HepG2 (cell line): ENCODE results near the gene RNGTT. TPM values are rescaled to one million over a fixed set of nuclear protein-coding genes. Genes with fewer than 3 reads are reported as not detected.

Experiments used
- CHD2 ChIP-seq: IDR thresholded peaks from 2 replicates; pipeline ENCODE4 v1.6.1; 2011; ENCODE audit warnings: low read depth, low read length, improper control_type of control experiment
- FOSL2 ChIP-seq: sonication (generic); formaldehyde crosslinking; IDR thresholded peaks from 2 replicates; pipeline ENCODE4 v1.4.0; 2020; ENCODE audit warnings: missing genetic modification reagents
- MTF2 ChIP-seq: sonication (generic); formaldehyde crosslinking; IDR thresholded peaks from 2 replicates; pipeline ENCODE4 v1.5.0; 2020; ENCODE audit warnings: missing genetic modification reagents, borderline replicate concordance
- PHF5A ChIP-seq: IDR thresholded peaks from one replicate; pipeline ENCODE4 v1.6.1; 2018; ENCODE audit warnings: low read depth, missing genetic modification reagents; ENCODE audit not compliant: unreplicated experiment
- SP1 ChIP-seq, 2 experiments: fragments of 450-650 bp in 1 of 2; sonication (generic) in 1 of 2; formaldehyde crosslinking in 1 of 2; IDR thresholded peaks; 2 replicates each; pipeline versions ENCODE4 v1.4.0 to v1.6.1; 2016 to 2020; ENCODE audit warnings: missing genetic modification reagents in 1 of 2
- ZNF564 ChIP-seq: sonication (generic); formaldehyde crosslinking; IDR thresholded peaks from 2 replicates; pipeline ENCODE4 v1.8.1; 2023; ENCODE audit warnings: mild to moderate bottlenecking, missing genetic modification reagents
- polyA plus RNA-seq, 8 experiments: library from polyadenylated mRNA; depleted of rRNA in 3 of 8; stranded (reverse) in 7 of 8; unstranded in 1 of 8; fragments of >200 nt; fragmentation: Illumina TruSeq in 4 of 8; extraction: Trizol in 4 of 8; gene quantifications; 2 replicates each; pipeline versions ENCODE4 v1.2.1 to v1.2.3, GENCODE V29; 2011 to 2016; ENCODE audit warnings: low read depth in 4 of 8, missing spikeins in 1 of 8, mixed read lengths in 1 of 8; ENCODE audit not compliant: insufficient read depth in 1 of 8
- total RNA-seq, 5 experiments: library from RNA; depleted of rRNA; stranded (reverse); fragments of >200 nt; fragmentation: Illumina TruSeq; extraction: Trizol; gene quantifications; 2 replicates each; pipeline ENCODE4 v1.2.3, GENCODE V29; 2016; ENCODE audit warnings: low read depth in 1 of 5
- TF ChIP-seq, protein P1 (sequence below): sonication (generic); formaldehyde crosslinking; IDR thresholded peaks from 2 replicates; pipeline ENCODE4 v1.4.0; 2020; ENCODE audit warnings: missing genetic modification reagents
- TF ChIP-seq, protein P2 (sequence below), 2 experiments: sonication (generic) in 1 of 2; formaldehyde crosslinking in 1 of 2; IDR thresholded peaks; 2 replicates each; pipeline versions ENCODE4 v1.5.1 to v1.6.1; 2011 to 2020; ENCODE audit warnings: borderline replicate concordance in 1 of 2, low read depth in 1 of 2, low read length in 1 of 2, mild to moderate bottlenecking in 1 of 2, missing genetic modification reagents in 1 of 2, moderate library complexity in 1 of 2

The RNGTT gene
- total and polyA plus RNA-seq, 2 of the 13 experiments (the other 11 are each of a cell fraction or from before 2014, with no cell fraction given) = 6.0 to 22.6 TPM

DNA sequence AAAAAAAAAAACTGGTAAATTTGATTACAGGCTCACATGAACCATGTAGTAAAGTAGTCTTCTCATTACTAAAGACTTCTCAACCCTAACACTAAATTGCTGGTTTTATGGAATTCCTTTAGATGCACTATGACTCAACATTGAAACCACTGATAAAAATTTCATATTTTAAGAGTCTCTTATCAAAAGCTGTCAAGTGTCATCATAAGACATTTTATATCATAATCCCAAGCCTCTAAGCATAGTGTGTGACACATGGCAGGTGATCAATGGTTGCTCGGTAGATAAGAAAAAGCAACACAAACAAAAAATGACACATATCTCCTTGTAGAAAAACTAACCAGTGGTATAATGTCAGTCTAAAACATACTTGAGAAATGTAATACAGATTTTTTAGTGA, 258.4 kb downstream of the RNGTT start (continued):
- no peak for TF ChIP-seq MTF2 (CRISPR knock-in tag)
- no peak for TF ChIP-seq SP1 (IDR thresholded peaks at IDR 0.05)
- TF ChIP-seq SP1 (CRISPR knock-in tag; IDR thresholded peaks at IDR 0.05) = no peak
- TF ChIP-seq, protein P1, sequence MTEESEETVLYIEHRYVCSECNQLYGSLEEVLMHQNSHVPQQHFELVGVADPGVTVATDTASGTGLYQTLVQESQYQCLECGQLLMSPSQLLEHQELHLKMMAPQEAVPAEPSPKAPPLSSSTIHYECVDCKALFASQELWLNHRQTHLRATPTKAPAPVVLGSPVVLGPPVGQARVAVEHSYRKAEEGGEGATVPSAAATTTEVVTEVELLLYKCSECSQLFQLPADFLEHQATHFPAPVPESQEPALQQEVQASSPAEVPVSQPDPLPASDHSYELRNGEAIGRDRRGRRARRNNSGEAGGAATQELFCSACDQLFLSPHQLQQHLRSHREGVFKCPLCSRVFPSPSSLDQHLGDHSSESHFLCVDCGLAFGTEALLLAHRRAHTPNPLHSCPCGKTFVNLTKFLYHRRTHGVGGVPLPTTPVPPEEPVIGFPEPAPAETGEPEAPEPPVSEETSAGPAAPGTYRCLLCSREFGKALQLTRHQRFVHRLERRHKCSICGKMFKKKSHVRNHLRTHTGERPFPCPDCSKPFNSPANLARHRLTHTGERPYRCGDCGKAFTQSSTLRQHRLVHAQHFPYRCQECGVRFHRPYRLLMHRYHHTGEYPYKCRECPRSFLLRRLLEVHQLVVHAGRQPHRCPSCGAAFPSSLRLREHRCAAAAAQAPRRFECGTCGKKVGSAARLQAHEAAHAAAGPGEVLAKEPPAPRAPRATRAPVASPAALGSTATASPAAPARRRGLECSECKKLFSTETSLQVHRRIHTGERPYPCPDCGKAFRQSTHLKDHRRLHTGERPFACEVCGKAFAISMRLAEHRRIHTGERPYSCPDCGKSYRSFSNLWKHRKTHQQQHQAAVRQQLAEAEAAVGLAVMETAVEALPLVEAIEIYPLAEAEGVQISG (CRISPR knock-in tag) = no peak
- TF ChIP-seq, protein P2, sequence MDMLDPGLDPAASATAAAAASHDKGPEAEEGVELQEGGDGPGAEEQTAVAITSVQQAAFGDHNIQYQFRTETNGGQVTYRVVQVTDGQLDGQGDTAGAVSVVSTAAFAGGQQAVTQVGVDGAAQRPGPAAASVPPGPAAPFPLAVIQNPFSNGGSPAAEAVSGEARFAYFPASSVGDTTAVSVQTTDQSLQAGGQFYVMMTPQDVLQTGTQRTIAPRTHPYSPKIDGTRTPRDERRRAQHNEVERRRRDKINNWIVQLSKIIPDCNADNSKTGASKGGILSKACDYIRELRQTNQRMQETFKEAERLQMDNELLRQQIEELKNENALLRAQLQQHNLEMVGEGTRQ (IDR thresholded peaks at IDR 0.05; ENCODE audit: low read depth, low read length) = no peak
- TF ChIP-seq, protein P2 (CRISPR knock-in tag; IDR thresholded peaks at IDR 0.05; ENCODE audit: borderline replicate concordance) = no peak
- no peak for TF ChIP-seq ZNF564
- TF ChIP-seq PHF5A = no peak
- TF ChIP-seq CHD2 = no peak
- no peak for TF ChIP-seq FOSL2 (CRISPR knock-in tag)
